Neural progenitor cell (in vitro differentiated cells): Measurements from ENCODE around the gene FAM210B.

Source experiments
- EZH2phosphoT487 ChIP-seq: fragments of 200-600 bp; sonication (generic); IDR thresholded peaks from 2 replicates; pipeline ENCODE4 v1.6.1; 2017; ENCODE audit warnings: antibody characterized with exemption
- TF ChIP-seq, protein P1 (sequence below): fragments of 200-600 bp; sonication (generic); IDR thresholded peaks from 2 replicates; pipeline ENCODE4 v1.5.1; 2017; ENCODE audit warnings: antibody characterized with exemption, mild to moderate bottlenecking

GRCh38 chr20:56363491-56363890 lies 4.7 kb downstream of the FAM210B start:
- TF ChIP-seq, protein P1, sequence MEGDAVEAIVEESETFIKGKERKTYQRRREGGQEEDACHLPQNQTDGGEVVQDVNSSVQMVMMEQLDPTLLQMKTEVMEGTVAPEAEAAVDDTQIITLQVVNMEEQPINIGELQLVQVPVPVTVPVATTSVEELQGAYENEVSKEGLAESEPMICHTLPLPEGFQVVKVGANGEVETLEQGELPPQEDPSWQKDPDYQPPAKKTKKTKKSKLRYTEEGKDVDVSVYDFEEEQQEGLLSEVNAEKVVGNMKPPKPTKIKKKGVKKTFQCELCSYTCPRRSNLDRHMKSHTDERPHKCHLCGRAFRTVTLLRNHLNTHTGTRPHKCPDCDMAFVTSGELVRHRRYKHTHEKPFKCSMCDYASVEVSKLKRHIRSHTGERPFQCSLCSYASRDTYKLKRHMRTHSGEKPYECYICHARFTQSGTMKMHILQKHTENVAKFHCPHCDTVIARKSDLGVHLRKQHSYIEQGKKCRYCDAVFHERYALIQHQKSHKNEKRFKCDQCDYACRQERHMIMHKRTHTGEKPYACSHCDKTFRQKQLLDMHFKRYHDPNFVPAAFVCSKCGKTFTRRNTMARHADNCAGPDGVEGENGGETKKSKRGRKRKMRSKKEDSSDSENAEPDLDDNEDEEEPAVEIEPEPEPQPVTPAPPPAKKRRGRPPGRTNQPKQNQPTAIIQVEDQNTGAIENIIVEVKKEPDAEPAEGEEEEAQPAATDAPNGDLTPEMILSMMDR = no peak
- TF ChIP-seq EZH2phosphoT487 = no peak
